ENCODE results near the gene SLC12A7. TPM values are rescaled to one million over a fixed set of nuclear protein-coding genes. Genes with fewer than 3 reads are reported as not detected.

The SLC12A7 gene
- total and polyA plus RNA-seq, 7 donors: 7.2 to 54.3 (median 16.8) TPM

GRCh38 chr5:1137567-1138444 is 25.9 kb upstream of the SLC12A7 start:
- no peaks in the 10 kb centered on the region for H3K27me3 ChIP-seq
- no peaks in the 10 kb centered on the region for H3K9me3 ChIP-seq
- intact Hi-C loops (cut with DNase I): no loop called here
- TF ChIP-seq CTCF (IDR thresholded peaks at IDR 0.05): no peak
- peaks cover 0 to 16% (median 8%) of the 10 kb centered on the region in 4 donors for H3K4me1 ChIP-seq
- DNase-seq: no peak
- 67 to 74% methylated on average over 30 of the region's 30 CpGs for WGBS, 2 donors
- H3K36me3 ChIP-seq: no peaks in the 10 kb centered on the region
- H3K27ac ChIP-seq: peak overlapping the region in 1 of 4 donors; percentile 27
- H3K4me3 ChIP-seq: no peak overlapping the region

GRCh38 chr5:1136814-1137213 is 25.0 kb upstream of the SLC12A7 start:
- peaks cover 0 to 16% (median 8%) of the 10 kb centered on the region in 4 donors for H3K4me1 ChIP-seq
- TF ChIP-seq POLR2A (IDR thresholded peaks at IDR 0.05) (no peak), EP300 (IDR thresholded peaks at IDR 0.05) (no peak), CTCF (IDR thresholded peaks at IDR 0.05) (no peak), POLR2AphosphoS5 (IDR thresholded peaks at IDR 0.05) (no peak)

GRCh38 chr5:1135696-1136525 is 24.0 kb upstream of the SLC12A7 start:
- Histone ChIP-seq H3K4me3 (no peak overlapping the region), H3K36me3 (no peaks in the 10 kb centered on the region), H3K9me3 (no peaks in the 10 kb centered on the region), H3K4me1 (peaks cover 0 to 16% (median 8%) of the 10 kb centered on the region in 4 donors), H3K27ac (no peak overlapping the region), H3K27me3 (no peaks in the 10 kb centered on the region)
- WGBS, 2 donors: 83 to 86% methylated on average over 27 of the region's 27 CpGs
- intact Hi-C loops (cut with DNase I): no loop called here
- no peak for DNase-seq
- TF ChIP-seq POLR2A (IDR thresholded peaks at IDR 0.05) (no peak), EP300 (IDR thresholded peaks at IDR 0.05) (no peak), POLR2AphosphoS5 (IDR thresholded peaks at IDR 0.05) (no peak), CTCF (IDR thresholded peaks at IDR 0.05) (no peak)

More at GRCh38 chr5:1136814-1137213, 25.0 kb upstream of the SLC12A7 start:
- H3K27ac ChIP-seq: no peak overlapping the region
- intact Hi-C loops (cut with DNase I): no loop called here
- no peaks in the 10 kb centered on the region for H3K27me3 ChIP-seq
- H3K4me3 ChIP-seq: no peak overlapping the region
- no peak for DNase-seq
- 41 to 75% methylated on average over 8 of the region's 8 CpGs for WGBS, 2 donors
- no peaks in the 10 kb centered on the region for H3K36me3 ChIP-seq
- no peaks in the 10 kb centered on the region for H3K9me3 ChIP-seq

- no peaks in the 10 kb centered on the region for H3K9me3 ChIP-seq
- WGBS, 2 donors: 16 to 43% methylated on average over 14 of the region's 14 CpGs
- no peak overlapping the region for H3K4me3 ChIP-seq
- TF ChIP-seq POLR2AphosphoS5 (IDR thresholded peaks at IDR 0.05) (no peak), EP300 (IDR thresholded peaks at IDR 0.05) (no peak), CTCF (IDR thresholded peaks at IDR 0.05) (no peak), POLR2A (IDR thresholded peaks at IDR 0.05) (no peak)
- intact Hi-C loops (cut with DNase I): no loop called here
- H3K27ac ChIP-seq: no peak overlapping the region
- H3K36me3 ChIP-seq: no peaks in the 10 kb centered on the region
- no peak for DNase-seq
- no peaks in the 10 kb centered on the region for H3K27me3 ChIP-seq
- H3K4me1 ChIP-seq: peaks cover 0 to 8% (median 0%) of the 10 kb centered on the region in 4 donors
Observed at GRCh38 chr5:1134478-1134877, 22.6 kb upstream of the SLC12A7 start.

All from sigmoid colon (tissue), 7 donors.